CD1c-positive myeloid dendritic cell (primary cell): Measurements from ENCODE around the gene PPP1R9B.
A peak's percentile ranks its signal among the peaks of the same experiment; 100 is the strongest.

Source experiments
- DNase-seq: peaks from one replicate; pipeline ENCODE4 v3.0.0-alpha.2; 2016; ENCODE audit errors: extremely low spot score

The PPP1R9B gene

GRCh38 chr17:50187751-50188530 lies 37.5 kb upstream of the PPP1R9B start:
- DNase-seq = no peak

GRCh38 chr17:50187394-50187725 lies 36.9 kb upstream of the PPP1R9B start:
- no peak for DNase-seq

GRCh38 chr17:50186661-50187393 lies 36.4 kb upstream of the PPP1R9B start:
- no peak for DNase-seq

GRCh38 chr17:50185631-50186471 lies 35.4 kb upstream of the PPP1R9B start:
- no peak for DNase-seq

GRCh38 chr17:50184611-50185398 lies 34.3 kb upstream of the PPP1R9B start:
- DNase-seq = peak; percentile 58

GRCh38 chr17:50184064-50184463 lies 33.6 kb upstream of the PPP1R9B start:
- DNase-seq = no peak

- DNase-seq = peak; percentile 37
Measured at GRCh38 chr17:50183421-50183994, 33.0 kb upstream of the PPP1R9B start.

- DNase-seq = no peak
Measured at GRCh38 chr17:50182783-50183420, 32.4 kb upstream of the PPP1R9B start.

- no peak for DNase-seq
Measured at GRCh38 chr17:50181591-50182560, 31.4 kb upstream of the PPP1R9B start.

DNA sequence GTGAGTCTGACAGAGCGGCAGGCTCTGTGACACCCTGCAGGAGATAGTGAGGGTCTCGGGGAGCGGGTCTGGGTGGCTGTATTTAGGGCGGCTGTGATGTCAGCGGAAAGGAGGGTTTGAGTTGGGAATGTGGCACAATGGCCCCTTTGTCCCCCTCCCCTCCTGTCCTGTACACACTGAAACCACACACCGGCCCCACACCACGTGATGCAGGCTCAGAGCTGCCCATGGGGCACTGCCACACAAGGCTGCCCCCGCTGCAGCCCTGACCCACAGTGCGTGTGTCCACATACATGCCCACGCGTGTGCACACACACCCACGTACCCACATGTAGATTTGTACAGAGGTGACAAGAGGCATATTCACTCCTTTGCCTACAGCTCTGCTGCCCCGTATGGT lies 30.7 kb upstream of the PPP1R9B start:
- no peak for DNase-seq

- DNase-seq = no peak
Measured at GRCh38 chr17:50180620-50181019, 30.1 kb upstream of the PPP1R9B start.

DNA sequence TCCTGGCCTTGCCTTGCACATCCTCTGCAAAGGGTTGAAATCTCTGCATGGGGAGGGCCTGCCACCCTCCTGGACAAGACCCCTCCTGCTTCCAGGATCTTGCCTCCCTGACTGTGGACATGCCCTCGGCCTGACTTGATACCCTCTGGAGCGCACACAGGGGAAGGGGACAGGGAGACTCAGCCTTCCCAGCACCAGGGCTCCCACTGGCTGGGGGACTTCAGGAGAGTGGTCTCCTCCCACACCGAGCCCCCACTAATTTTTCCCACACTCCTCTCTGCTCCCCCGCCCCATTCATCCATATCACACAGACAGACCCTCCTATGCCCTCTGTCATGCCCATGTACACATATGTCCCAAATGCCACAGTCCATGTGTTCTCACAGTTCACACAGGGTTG lies 29.6 kb upstream of the PPP1R9B start:
- no peak for DNase-seq

DNA sequence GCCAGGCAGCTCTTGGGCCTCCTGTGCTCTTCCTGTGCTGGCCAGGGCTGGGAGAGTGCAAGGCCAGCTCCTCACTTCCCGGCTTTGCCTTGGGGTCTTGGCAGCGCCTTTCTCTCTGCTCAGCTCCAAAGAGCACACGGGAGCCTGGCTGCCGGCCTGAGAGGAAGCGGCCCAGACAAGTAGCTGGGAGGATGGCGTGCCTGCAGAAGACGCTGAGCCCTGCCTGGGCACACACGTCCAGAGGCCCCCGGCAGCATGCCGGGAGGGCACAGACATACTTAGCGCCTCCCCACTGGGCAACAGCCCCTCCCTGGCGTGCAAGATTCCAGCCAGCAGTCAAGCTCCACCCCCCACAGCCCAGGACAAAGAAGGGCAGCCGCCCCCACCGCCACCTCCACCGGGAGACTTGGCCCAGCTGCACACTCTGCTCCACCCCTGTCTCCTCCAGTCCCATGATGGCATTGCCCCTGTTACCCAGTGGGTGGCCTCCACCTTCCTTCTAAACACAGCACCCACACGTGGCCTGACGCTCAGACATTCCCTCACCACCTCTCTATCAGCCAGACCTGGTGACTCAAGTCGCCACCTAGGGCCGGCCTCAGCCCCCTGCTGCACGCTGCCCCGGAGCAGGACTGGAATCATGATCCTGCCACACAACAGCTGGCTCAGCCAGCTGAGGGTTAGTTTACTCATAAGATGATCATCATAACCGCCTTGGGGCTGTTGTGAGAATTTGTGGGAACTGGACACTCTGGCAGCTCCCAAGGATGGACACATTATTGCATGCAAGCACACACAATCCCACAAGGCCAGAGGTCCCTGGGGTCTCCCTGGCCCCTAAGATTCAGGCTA lies 27.7 kb upstream of the PPP1R9B start:
- DNase-seq = peak; percentile 75

DNA sequence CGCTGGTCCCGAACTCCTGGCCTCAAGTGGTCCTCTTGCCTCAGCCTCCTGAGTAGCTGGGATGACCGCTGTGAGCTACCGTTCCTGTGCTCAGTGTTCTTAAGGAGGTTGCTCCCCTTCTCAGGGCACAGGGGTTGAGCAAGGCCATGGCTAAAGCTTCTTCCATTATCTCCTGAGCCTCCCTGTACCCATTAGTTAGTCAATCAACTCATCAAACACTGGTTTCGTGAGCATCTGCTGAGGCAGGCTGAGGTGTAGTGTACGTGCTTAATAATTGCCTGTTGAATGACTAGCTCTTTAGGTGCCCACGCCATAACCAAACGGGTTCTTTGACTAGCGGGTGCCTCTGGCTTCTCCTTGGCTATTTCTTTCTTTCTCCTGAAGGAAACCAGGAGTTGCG lies 27.0 kb upstream of the PPP1R9B start:
- no peak for DNase-seq

DNA sequence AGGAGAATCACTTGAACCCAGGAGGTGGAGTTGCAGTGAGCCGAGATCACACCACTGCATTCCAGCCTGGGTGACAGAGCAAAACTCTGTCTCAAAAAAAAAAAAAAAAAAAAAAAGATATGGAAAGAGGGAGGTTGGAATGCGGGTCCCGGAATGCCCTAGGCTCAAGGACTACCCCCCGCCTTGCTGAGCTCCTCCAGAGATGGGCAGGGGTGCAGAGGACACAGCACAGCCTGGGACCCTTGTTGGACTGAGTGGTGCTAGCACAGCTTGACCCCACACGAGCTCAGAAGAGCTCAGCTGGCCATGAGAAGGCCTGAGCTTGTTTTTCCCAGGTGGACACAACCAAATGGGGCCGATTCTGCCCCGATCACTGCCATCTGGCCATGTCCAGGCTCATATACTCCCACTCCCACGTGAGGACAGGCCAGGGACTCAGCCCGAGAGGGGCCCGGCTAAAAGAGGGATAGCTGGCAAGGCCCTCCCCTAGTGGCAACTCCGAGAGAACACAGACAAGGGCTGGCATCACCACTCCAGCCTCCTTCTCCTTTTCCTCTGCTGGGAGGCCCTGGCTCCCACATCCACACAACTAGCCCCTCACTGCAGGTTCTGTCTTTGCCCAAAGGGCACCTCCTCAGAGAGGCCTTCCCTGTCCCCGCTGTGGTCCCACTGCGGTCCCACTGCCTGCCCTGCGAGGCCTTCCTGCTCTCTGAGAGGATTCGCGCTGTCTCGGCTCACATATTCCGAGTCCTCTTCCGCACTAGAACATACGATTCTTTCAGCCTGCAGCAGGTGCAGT lies 26.3 kb upstream of the PPP1R9B start:
- DNase-seq = no peak

- DNase-seq = no peak
Measured at GRCh38 chr17:50175035-50175807, 24.7 kb upstream of the PPP1R9B start.

DNA sequence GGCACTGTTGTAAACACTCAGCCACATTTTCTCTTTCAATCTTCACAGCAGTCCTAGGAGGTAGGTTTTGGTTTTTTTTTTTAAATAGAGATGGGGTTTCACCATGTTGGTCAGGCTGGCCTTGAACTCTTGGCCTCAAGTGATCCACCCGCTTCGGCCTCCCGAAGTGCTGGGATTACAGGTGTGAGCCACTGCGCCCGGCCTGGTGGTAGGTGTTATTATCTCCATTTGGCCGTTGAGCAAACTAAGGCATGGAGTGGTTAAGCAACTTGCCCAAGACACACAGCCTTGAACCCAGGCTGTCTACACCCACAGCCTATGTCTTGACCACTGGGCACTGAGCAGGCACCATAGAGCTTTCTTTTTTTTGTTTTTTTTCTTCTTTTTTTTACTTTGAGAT lies 24.0 kb upstream of the PPP1R9B start:
- DNase-seq = no peak
